ENCODE data around the gene CARMIL1.

The CARMIL1 gene

GRCh38 chr6:25341203-25341552 lies 62.0 kb downstream of the CARMIL1 start:
- H3K36me3 ChIP-seq (ENCODE audit: insufficient read depth, low read length) = no peaks in the 10 kb centered on the region
- no peaks in the 10 kb centered on the region for H3K9me3 ChIP-seq (replicated peaks; ENCODE audit: low read length)
- H3K4me2 ChIP-seq (ENCODE audit: low read length) = no peak overlapping the region
- no peaks in the 10 kb centered on the region for H3K27me3 ChIP-seq (ENCODE audit: control insufficient read depth, insufficient read depth, low read length)
- no peaks in the 10 kb centered on the region for H3K4me1 ChIP-seq (ENCODE audit: control insufficient read depth, insufficient read depth, low read length)
- no peak overlapping the region for H3K4me3 ChIP-seq (ENCODE audit: low read length)
- no peak overlapping the region for H3K9ac ChIP-seq (ENCODE audit: low read depth, low read length)

DNA sequence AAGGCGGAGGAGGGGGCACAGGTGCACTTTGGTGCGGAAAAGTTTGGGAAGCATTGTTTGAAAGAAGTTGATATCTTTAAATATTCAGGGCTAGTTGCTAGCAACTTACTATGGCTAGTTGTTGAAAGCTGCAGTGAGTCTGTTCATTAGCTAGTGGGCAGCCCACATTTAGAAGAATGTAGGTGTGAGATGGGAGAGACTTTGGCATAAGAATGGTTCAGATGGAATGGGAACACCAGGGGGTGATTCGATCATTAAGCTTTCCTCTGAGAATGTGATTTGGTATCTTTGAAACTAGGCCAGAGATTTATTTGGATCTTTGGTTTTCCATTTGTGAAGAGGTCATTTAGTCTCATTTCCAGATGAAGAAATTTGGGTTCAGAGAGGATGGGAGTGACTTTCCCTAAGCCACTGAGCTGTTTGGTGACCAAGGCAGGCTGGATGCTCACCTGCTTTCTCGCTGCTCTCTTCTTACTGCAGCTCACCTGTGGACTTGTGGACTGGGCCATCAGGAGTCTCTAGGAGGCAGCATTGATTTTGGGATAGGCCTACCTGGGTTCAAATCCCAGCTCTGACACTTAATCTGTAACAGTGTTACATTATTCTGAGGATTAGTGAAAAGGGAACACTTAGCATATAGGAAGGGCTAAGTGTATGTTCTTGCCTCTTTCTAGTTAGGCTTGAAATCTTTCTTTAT lies 62.9 kb downstream of the CARMIL1 start:
- Histone ChIP-seq H3K36me3 (ENCODE audit: insufficient read depth, low read length) (no peaks in the 10 kb centered on the region), H3K9me3 (replicated peaks; ENCODE audit: low read length) (no peaks in the 10 kb centered on the region), H3K4me3 (ENCODE audit: low read length) (no peak overlapping the region), H3K4me1 (ENCODE audit: control insufficient read depth, insufficient read depth, low read length) (no peaks in the 10 kb centered on the region), H3K9ac (ENCODE audit: low read depth, low read length) (no peak overlapping the region), H3K4me2 (ENCODE audit: low read length) (no peak overlapping the region), H3K27me3 (ENCODE audit: control insufficient read depth, insufficient read depth, low read length) (no peaks in the 10 kb centered on the region)

DNA sequence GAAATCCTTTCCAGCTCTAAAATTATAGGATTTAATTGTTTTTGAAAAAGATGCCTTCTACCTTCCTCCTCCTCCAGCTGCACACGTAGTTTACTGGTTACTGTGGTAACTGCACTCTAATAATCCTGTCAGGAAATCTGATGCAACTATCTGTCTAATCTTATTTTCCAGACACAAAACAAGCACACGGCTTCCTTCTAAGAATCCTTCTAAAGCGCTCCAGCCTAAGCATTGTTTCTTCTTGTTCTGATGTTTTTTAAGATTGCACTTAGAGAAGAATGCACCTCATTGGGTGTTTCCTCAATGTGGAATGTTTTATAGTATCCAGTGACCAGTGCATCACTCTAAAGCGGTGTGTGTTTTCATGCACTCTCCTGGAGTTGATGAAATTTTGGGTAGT lies 63.6 kb downstream of the CARMIL1 start:
- H3K27me3 ChIP-seq (ENCODE audit: control insufficient read depth, insufficient read depth, low read length) = no peaks in the 10 kb centered on the region
- no peak overlapping the region for H3K9ac ChIP-seq (ENCODE audit: low read depth, low read length)
- no peak overlapping the region for H3K4me3 ChIP-seq (ENCODE audit: low read length)
- H3K4me1 ChIP-seq (ENCODE audit: control insufficient read depth, insufficient read depth, low read length) = no peaks in the 10 kb centered on the region
- H3K36me3 ChIP-seq (ENCODE audit: insufficient read depth, low read length) = no peaks in the 10 kb centered on the region
- H3K4me2 ChIP-seq (ENCODE audit: low read length) = no peak overlapping the region
- no peaks in the 10 kb centered on the region for H3K9me3 ChIP-seq (replicated peaks; ENCODE audit: low read length)

- Histone ChIP-seq H3K27me3 (ENCODE audit: control insufficient read depth, insufficient read depth, low read length) (no peaks in the 10 kb centered on the region), H3K4me2 (ENCODE audit: low read length) (no peak overlapping the region), H3K36me3 (ENCODE audit: insufficient read depth, low read length) (no peaks in the 10 kb centered on the region), H3K9ac (ENCODE audit: low read depth, low read length) (no peak overlapping the region), H3K9me3 (replicated peaks; ENCODE audit: low read length) (no peaks in the 10 kb centered on the region), H3K4me1 (ENCODE audit: control insufficient read depth, insufficient read depth, low read length) (no peaks in the 10 kb centered on the region), H3K4me3 (ENCODE audit: low read length) (no peak overlapping the region)
These were observed 64.8 kb downstream of the CARMIL1 start for GRCh38 chr6:25343984-25344383.

DNA sequence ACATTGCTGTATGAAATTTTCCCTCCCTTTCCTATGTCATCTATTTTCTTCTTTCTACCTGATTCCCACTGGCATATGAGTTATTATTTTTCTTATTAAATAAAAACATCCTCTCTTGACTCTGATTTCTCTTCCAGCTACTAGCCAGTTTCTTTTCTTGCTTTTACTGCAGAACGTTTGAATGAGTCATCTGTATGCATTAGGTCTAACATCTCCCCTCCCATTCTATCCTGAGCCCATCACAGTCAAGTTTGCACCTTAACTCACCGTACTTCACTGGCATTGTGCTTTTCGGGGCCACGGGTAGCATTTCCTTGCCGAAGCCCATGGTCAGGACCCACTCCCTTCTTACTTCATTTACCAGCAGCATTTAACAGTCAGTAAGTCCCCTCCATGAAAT lies 65.7 kb downstream of the CARMIL1 start:
- no peaks in the 10 kb centered on the region for H3K4me1 ChIP-seq (ENCODE audit: control insufficient read depth, insufficient read depth, low read length)

DNA sequence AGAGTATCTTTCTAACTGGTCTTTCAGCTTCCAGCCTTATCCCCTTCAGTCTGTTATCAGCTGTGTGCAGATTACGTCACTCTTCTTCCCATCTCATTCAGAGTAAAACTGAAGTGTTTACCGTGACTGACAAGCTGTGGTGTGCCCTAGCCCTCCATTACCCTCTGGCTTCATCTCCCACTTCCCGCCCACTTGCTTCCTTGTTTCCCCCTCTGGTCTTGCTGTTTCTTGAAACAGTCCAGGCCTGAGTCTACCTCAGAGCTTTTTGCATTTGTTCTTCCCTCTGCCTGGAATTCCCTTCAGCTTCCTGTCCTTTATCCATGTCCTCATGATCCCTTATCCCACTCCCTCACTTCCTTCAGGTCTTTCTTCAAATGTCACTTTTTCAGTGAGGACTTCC lies 66.9 kb downstream of the CARMIL1 start:
- Histone ChIP-seq H3K9me3 (replicated peaks; ENCODE audit: low read length) (no peaks in the 10 kb centered on the region), H3K4me1 (ENCODE audit: control insufficient read depth, insufficient read depth, low read length) (no peaks in the 10 kb centered on the region), H3K4me3 (ENCODE audit: low read length) (no peak overlapping the region), H3K4me2 (ENCODE audit: low read length) (no peak overlapping the region), H3K9ac (ENCODE audit: low read depth, low read length) (no peak overlapping the region), H3K36me3 (ENCODE audit: insufficient read depth, low read length) (no peaks in the 10 kb centered on the region), H3K27me3 (ENCODE audit: control insufficient read depth, insufficient read depth, low read length) (no peaks in the 10 kb centered on the region)

More for the DNA sequence above, 65.7 kb downstream of the CARMIL1 start:
- no peak overlapping the region for H3K9ac ChIP-seq (ENCODE audit: low read depth, low read length)
- no peaks in the 10 kb centered on the region for H3K36me3 ChIP-seq (ENCODE audit: insufficient read depth, low read length)
- no peaks in the 10 kb centered on the region for H3K27me3 ChIP-seq (ENCODE audit: control insufficient read depth, insufficient read depth, low read length)
- no peak overlapping the region for H3K4me3 ChIP-seq (ENCODE audit: low read length)
- H3K4me2 ChIP-seq (ENCODE audit: low read length) = no peak overlapping the region
- H3K9me3 ChIP-seq (replicated peaks; ENCODE audit: low read length) = no peaks in the 10 kb centered on the region

DNA sequence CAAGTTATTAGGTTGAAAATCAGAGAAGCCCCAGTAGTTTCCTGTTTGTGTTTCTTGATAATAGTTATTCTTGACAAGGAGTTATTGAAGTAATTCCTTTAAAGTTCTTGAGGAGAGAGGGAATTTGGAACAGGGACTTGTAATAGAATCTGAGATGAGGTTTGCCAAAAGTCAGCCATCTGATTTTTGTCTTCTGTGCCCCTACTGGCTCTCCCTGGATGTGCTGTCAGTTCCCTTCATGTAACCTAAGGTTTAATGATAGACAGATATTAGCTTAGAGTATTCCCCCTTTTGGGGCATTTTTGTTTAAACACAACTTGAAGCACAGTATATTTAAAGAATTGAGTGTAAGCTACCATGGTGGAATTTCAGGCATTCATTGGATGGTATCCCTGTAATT lies 71.4 kb downstream of the CARMIL1 start:
- Histone ChIP-seq H3K4me2 (ENCODE audit: low read length) (no peak overlapping the region), H3K9ac (ENCODE audit: low read depth, low read length) (no peak overlapping the region), H3K4me3 (ENCODE audit: low read length) (no peak overlapping the region), H3K27me3 (ENCODE audit: control insufficient read depth, insufficient read depth, low read length) (no peaks in the 10 kb centered on the region), H3K4me1 (ENCODE audit: control insufficient read depth, insufficient read depth, low read length) (peaks cover 4% of the 10 kb centered on the region), H3K36me3 (ENCODE audit: insufficient read depth, low read length) (no peaks in the 10 kb centered on the region), H3K9me3 (replicated peaks; ENCODE audit: low read length) (no peaks in the 10 kb centered on the region)

DNA sequence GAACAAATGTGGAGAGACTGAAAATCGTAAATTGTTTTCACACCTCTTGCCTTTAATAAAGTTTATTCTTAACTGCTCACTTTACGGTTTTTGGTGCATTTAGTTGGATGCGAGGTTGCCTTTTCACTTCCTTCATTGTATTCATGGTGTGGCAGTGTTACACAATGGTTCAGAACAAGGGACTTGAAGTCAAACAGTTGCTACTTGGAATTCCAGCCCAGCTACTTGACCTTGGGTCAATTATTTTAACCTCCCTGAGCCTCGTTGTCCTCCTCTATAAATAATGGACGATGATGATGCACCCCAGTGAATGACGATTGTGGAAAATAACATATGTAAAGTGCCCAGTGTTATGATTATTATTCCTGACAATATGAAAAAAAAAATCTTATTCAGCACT lies 72.3 kb downstream of the CARMIL1 start:
- Histone ChIP-seq H3K4me3 (ENCODE audit: low read length) (no peak overlapping the region), H3K4me2 (ENCODE audit: low read length) (no peak overlapping the region), H3K36me3 (ENCODE audit: insufficient read depth, low read length) (no peaks in the 10 kb centered on the region)

GRCh38 chr6:25352285-25352684 lies 73.1 kb downstream of the CARMIL1 start:
- Histone ChIP-seq H3K9ac (ENCODE audit: low read depth, low read length) (no peak overlapping the region), H3K4me2 (ENCODE audit: low read length) (no peak overlapping the region)

More for the DNA sequence above, 72.3 kb downstream of the CARMIL1 start:
- Histone ChIP-seq H3K4me1 (ENCODE audit: control insufficient read depth, insufficient read depth, low read length) (peaks cover 4% of the 10 kb centered on the region), H3K27me3 (ENCODE audit: control insufficient read depth, insufficient read depth, low read length) (no peaks in the 10 kb centered on the region), H3K9me3 (replicated peaks; ENCODE audit: low read length) (no peaks in the 10 kb centered on the region), H3K9ac (ENCODE audit: low read depth, low read length) (no peak overlapping the region)

GRCh38 chr6:25354078-25354932 lies 75.1 kb downstream of the CARMIL1 start:
- Histone ChIP-seq H3K4me3 (ENCODE audit: low read length) (no peak overlapping the region), H3K9me3 (replicated peaks; ENCODE audit: low read length) (no peaks in the 10 kb centered on the region), H3K4me1 (ENCODE audit: control insufficient read depth, insufficient read depth, low read length) (peaks cover 10% of the 10 kb centered on the region), H3K4me2 (ENCODE audit: low read length) (no peak overlapping the region), H3K27me3 (ENCODE audit: control insufficient read depth, insufficient read depth, low read length) (no peaks in the 10 kb centered on the region), H3K36me3 (ENCODE audit: insufficient read depth, low read length) (no peaks in the 10 kb centered on the region), H3K9ac (ENCODE audit: low read depth, low read length) (no peak overlapping the region)

More at GRCh38 chr6:25352285-25352684, 73.1 kb downstream of the CARMIL1 start:
- Histone ChIP-seq H3K9me3 (replicated peaks; ENCODE audit: low read length) (no peaks in the 10 kb centered on the region), H3K4me1 (ENCODE audit: control insufficient read depth, insufficient read depth, low read length) (peaks cover 4% of the 10 kb centered on the region), H3K36me3 (ENCODE audit: insufficient read depth, low read length) (no peaks in the 10 kb centered on the region), H3K27me3 (ENCODE audit: control insufficient read depth, insufficient read depth, low read length) (no peaks in the 10 kb centered on the region), H3K4me3 (ENCODE audit: low read length) (no peak overlapping the region)

DNA sequence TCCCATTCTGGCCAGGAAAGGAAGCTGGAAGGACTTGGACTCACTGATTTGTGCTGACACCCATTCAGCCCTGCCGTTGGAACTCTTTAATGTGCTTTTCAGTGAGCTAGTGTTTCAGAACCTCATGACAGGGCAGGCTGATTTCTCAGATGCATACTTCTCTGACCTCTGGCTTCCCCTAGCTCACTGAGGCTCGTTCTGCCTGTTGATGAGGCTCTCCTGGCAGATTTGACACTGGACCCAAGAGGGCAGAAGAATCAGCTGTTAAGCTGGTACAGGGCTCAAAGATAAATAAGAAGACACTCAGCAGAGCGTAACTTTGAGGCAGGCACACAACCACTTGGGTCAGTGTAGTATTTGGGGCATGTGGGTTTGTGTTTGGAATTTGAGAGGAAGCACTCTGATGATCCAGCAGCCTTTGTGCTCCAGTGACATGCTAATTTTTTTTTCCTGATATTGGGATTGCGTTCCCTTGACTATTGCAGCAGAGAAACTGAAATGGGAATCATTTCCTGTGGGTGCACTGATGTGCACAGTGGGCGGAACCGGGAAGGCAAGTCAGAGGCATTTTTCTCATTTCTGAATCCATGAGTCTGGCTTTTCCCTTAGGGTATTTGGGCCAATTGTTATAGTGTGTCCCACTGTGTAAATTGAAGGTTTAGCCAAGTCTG lies 80.2 kb downstream of the CARMIL1 start:
- H3K36me3 ChIP-seq (ENCODE audit: insufficient read depth, low read length) = no peaks in the 10 kb centered on the region
- peaks cover 25% of the 10 kb centered on the region for H3K4me1 ChIP-seq (ENCODE audit: control insufficient read depth, insufficient read depth, low read length)
- no peaks in the 10 kb centered on the region for H3K9me3 ChIP-seq (replicated peaks; ENCODE audit: low read length)
- H3K4me3 ChIP-seq (ENCODE audit: low read length) = peak overlapping the region; percentile 55
- H3K27me3 ChIP-seq (ENCODE audit: control insufficient read depth, insufficient read depth, low read length) = no peaks in the 10 kb centered on the region
- H3K4me2 ChIP-seq (ENCODE audit: low read length) = peak overlapping the region; percentile 75
- H3K9ac ChIP-seq (ENCODE audit: low read depth, low read length) = peak overlapping the region; percentile 45

Measured in skeletal muscle satellite cell (primary cell).